ENCODE measurements around the gene ERI2.

The ERI2 gene

GRCh38 chr16:20818929-20819585, 12.8 kb upstream of the ERI2 start:
- no peak for DNase-seq (ENCODE audit: low read depth in 3 of 3)

GRCh38 chr16:20814784-20815183, 8.5 kb upstream of the ERI2 start:
- DNase-seq (ENCODE audit: low read depth in 3 of 3): no peak

- no peak for DNase-seq (ENCODE audit: low read depth in 3 of 3)
These were observed 6.2 kb upstream of the ERI2 start for GRCh38 chr16:20812510-20812909.

GRCh38 chr16:20811889-20812439, 5.7 kb upstream of the ERI2 start:
- DNase-seq (ENCODE audit: low read depth in 3 of 3): no peak

- no peak for DNase-seq (ENCODE audit: low read depth in 3 of 3)
These were observed 1.6 kb upstream of the ERI2 start for GRCh38 chr16:20807862-20808261.

GRCh38 chr16:20805684-20806167, 546 bp downstream of the ERI2 start:
- DNase-seq (ENCODE audit: low read depth in 3 of 3): peak in 1 of 3 donors; percentile 21

GRCh38 chr16:20803561-20804214, 2.6 kb downstream of the ERI2 start:
- DNase-seq (ENCODE audit: low read depth in 3 of 3): no peak

GRCh38 chr16:20803192-20803560, 3.1 kb downstream of the ERI2 start:
- no peak for DNase-seq (ENCODE audit: low read depth in 3 of 3)

- no peak for DNase-seq (ENCODE audit: low read depth in 3 of 3)
These were observed 5.0 kb downstream of the ERI2 start for GRCh38 chr16:20801278-20801677.

GRCh38 chr16:20799599-20799998, 6.7 kb downstream of the ERI2 start:
- DNase-seq (ENCODE audit: low read depth in 3 of 3): no peak

- DNase-seq (ENCODE audit: low read depth in 3 of 3): no peak
These were observed 7.9 kb downstream of the ERI2 start for GRCh38 chr16:20798364-20798763.

GRCh38 chr16:20791923-20792612, 14.2 kb downstream of the ERI2 start:
- no peak for DNase-seq (ENCODE audit: low read depth in 3 of 3)

- DNase-seq (ENCODE audit: low read depth in 3 of 3): no peak
These were observed 17.1 kb downstream of the ERI2 start for GRCh38 chr16:20789130-20789529.

GRCh38 chr16:20784204-20784603, 22.1 kb downstream of the ERI2 start:
- DNase-seq (ENCODE audit: low read depth in 3 of 3): no peak

GRCh38 chr16:20782470-20782869, 23.8 kb downstream of the ERI2 start:
- DNase-seq (ENCODE audit: low read depth in 3 of 3): no peak

- DNase-seq (ENCODE audit: low read depth in 3 of 3): no peak
These were observed 24.6 kb downstream of the ERI2 start for GRCh38 chr16:20781697-20782096.

- peak; percentile 36 to 54 (median 47) for DNase-seq (ENCODE audit: low read depth in 3 of 3)
These were observed 31.4 kb downstream of the ERI2 start for GRCh38 chr16:20774703-20775362.

- no peak for DNase-seq (ENCODE audit: low read depth in 3 of 3)
These were observed 32.6 kb downstream of the ERI2 start for GRCh38 chr16:20773679-20774078.

- no peak for DNase-seq (ENCODE audit: low read depth in 3 of 3)
These were observed 37.5 kb downstream of the ERI2 start for GRCh38 chr16:20768818-20769217.

GRCh38 chr16:20768121-20768520, 38.2 kb downstream of the ERI2 start:
- no peak for DNase-seq (ENCODE audit: low read depth in 3 of 3)

- no peak for DNase-seq (ENCODE audit: low read depth in 3 of 3)
These were observed 38.7 kb downstream of the ERI2 start for GRCh38 chr16:20767577-20767976.

- no peak for DNase-seq (ENCODE audit: low read depth in 3 of 3)
These were observed 40.0 kb downstream of the ERI2 start for GRCh38 chr16:20766294-20766693.
